ENCODE measurements around the gene FAM222B. TPM values are rescaled to one million over a fixed set of nuclear protein-coding genes. Genes with fewer than 3 reads are reported as not detected.

FAM222B gene
- total RNA-seq, 1 experiment from 2014 or later: 4.8 TPM

DNA sequence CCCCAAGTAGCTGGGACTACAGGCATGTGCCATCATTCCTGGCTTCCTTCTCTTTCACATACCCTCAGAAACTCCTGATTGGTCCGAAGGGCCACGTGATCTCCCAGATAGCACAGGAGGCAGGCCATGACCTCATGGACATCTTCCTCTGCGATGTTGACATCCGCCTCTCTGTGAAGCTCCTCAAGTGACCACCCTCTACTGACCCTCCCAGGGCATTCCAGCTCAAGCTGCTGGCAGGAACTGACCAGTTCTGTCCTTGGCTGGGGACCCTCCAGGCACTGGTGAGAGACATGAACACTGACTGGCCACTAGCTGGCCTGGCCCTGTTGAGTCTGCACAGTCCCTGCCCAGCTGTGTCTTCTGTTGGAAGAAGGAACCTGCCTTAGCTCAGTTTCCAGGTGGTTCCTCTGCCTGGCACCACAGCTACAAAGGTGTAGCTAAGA lies 17.8 kb upstream of the FAM222B start:
- Histone ChIP-seq H4K20me1 (ENCODE audit: low read length) (no peaks in the 10 kb centered on the region), H3K27ac (ENCODE audit: low read length) (no peak overlapping the region), H2AFZ (ENCODE audit: low read length) (no peak overlapping the region), H3K4me3 (ENCODE audit: low read length) (no peak overlapping the region), H3K9me3 (ENCODE audit: low read length) (no peaks in the 10 kb centered on the region), H3K4me1 (ENCODE audit: insufficient read depth, low read length) (no peaks in the 10 kb centered on the region), H3K79me2 (ENCODE audit: low read length) (peaks cover 9% of the 10 kb centered on the region), H3K27me3 (ENCODE audit: low read length) (no peaks in the 10 kb centered on the region), H3K36me3 (ENCODE audit: low read depth, low read length) (no peaks in the 10 kb centered on the region; the same call in none of the 2 replicates), H3K9ac (ENCODE audit: low read length) (no peak overlapping the region), H3F3A (ENCODE audit: low read length, unreplicated experiment) (no peaks in the 10 kb centered on the region), H3K9me2 (replicated peaks; ENCODE audit: low read length) (no peaks in the 10 kb centered on the region), H3K4me2 (ENCODE audit: low read length) (no peak overlapping the region)
- ChIA-PET CTCF (no interaction called here), POLR2A (ENCODE audit: unreplicated experiment) (no interaction called here)
- no peak for ATAC-seq
- intact Hi-C loops (cut with micrococcal nuclease): no loop called here
- BruUV-seq (replicated peaks): no TSS peak
- TF ChIP-seq EZH2 (IDR thresholded peaks at IDR 0.05; ENCODE audit: low read length, unreplicated experiment) (no peak), EZH2phosphoT487 (IDR thresholded peaks at IDR 0.05; ENCODE audit: borderline replicate concordance, low read length) (no peak)
- TF ChIP-seq, protein P1, sequence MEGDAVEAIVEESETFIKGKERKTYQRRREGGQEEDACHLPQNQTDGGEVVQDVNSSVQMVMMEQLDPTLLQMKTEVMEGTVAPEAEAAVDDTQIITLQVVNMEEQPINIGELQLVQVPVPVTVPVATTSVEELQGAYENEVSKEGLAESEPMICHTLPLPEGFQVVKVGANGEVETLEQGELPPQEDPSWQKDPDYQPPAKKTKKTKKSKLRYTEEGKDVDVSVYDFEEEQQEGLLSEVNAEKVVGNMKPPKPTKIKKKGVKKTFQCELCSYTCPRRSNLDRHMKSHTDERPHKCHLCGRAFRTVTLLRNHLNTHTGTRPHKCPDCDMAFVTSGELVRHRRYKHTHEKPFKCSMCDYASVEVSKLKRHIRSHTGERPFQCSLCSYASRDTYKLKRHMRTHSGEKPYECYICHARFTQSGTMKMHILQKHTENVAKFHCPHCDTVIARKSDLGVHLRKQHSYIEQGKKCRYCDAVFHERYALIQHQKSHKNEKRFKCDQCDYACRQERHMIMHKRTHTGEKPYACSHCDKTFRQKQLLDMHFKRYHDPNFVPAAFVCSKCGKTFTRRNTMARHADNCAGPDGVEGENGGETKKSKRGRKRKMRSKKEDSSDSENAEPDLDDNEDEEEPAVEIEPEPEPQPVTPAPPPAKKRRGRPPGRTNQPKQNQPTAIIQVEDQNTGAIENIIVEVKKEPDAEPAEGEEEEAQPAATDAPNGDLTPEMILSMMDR (conservative IDR thresholded peaks at IDR 0.05; ENCODE audit: low read depth, low read length): no peak
- DNase-seq: no peak

DNA sequence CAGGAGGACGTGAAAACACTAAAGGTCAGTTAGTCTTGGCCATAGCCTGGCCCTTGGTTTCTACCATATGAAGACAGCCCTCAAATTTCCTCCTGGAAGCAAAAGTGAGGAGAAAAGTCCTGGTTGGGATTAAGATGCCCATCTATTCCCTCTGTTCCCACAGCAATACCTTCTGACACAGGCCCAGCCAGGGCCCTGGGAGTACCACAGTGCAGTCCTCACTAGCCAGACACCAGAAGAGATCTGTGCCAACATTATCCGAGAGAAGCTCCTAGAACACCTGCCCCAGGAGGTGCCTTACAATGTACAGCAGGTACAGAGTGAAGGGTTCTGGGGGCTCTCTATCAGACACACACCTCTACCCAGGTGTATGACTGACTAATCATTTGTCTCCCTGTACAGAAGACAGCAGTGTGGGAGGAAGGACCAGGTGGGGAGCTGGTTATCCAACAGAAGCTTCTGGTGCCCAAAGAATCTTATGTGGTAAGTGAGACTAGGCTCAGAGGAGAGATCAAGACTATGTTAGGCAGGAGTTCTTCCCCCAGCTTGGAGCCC lies 16.3 kb upstream of the FAM222B start:
- Histone ChIP-seq H3F3A (ENCODE audit: low read length, unreplicated experiment) (no peaks in the 10 kb centered on the region), H3K4me1 (ENCODE audit: insufficient read depth, low read length) (0 out of 2 replicates have a peak, but pooled peaks cover 4% of the 10 kb centered on the region), H3K4me2 (ENCODE audit: low read length) (no peak overlapping the region), H3K27ac (ENCODE audit: low read length) (no peak overlapping the region), H4K20me1 (ENCODE audit: low read length) (no peaks in the 10 kb centered on the region), H3K9me3 (ENCODE audit: low read length) (no peaks in the 10 kb centered on the region), H3K36me3 (ENCODE audit: low read depth, low read length) (no peaks in the 10 kb centered on the region; the same call in none of the 2 replicates), H3K9ac (ENCODE audit: low read length) (no peak overlapping the region), H2AFZ (ENCODE audit: low read length) (no peak overlapping the region), H3K27me3 (ENCODE audit: low read length) (no peaks in the 10 kb centered on the region), H3K9me2 (replicated peaks; ENCODE audit: low read length) (no peaks in the 10 kb centered on the region), H3K79me2 (ENCODE audit: low read length) (peaks cover 15% of the 10 kb centered on the region), H3K4me3 (ENCODE audit: low read length) (no peak overlapping the region)
- ChIA-PET CTCF (no interaction called here), POLR2A (ENCODE audit: unreplicated experiment) (no interaction called here)
- no TSS peak for BruUV-seq (replicated peaks)
- intact Hi-C loops (cut with micrococcal nuclease): no loop called here
- TF ChIP-seq EZH2phosphoT487 (IDR thresholded peaks at IDR 0.05; ENCODE audit: borderline replicate concordance, low read length) (no peak), EZH2 (IDR thresholded peaks at IDR 0.05; ENCODE audit: low read length, unreplicated experiment) (no peak)
- TF ChIP-seq, protein P1 (conservative IDR thresholded peaks at IDR 0.05; ENCODE audit: low read depth, low read length): no peak
- ATAC-seq (no peak), DNase-seq (no peak)

All from PC-3 (cell line).